GM23338 (cell line): Measurements from ENCODE around the gene AGBL4. TPM values are rescaled to one million over a fixed set of nuclear protein-coding genes. Genes with fewer than 3 reads are reported as not detected.

Source experiments
- ATAC-seq: fragments of 200-7000 bp; cut with Tn5 transposase; 3 replicates; pipeline ENCODE4 v1.9.1; 2020
- DNase-seq: peaks from one replicate; pipeline ENCODE4 v3.0.0-alpha.2; 2015; ENCODE audit warnings: low spot score
- H2AFZ ChIP-seq: fragments of 200-600 bp; sonication (generic); 2 replicates; pipeline ENCODE4 v1.8.0; 2016; ENCODE audit warnings: antibody characterized with exemption, mild to moderate bottlenecking, moderate library complexity
- H3F3A ChIP-seq: fragments of 200-600 bp; sonication (generic); replicated peaks from 2 replicates; pipeline ENCODE4 v1.8.0; 2017; ENCODE audit warnings: antibody characterized with exemption, mixed run types, low read depth
- H3K27ac ChIP-seq: fragments of 200-600 bp; sonication (generic); 2 replicates; pipeline ENCODE4 v1.6.1; 2016; ENCODE audit warnings: low read depth
- H3K27me3 ChIP-seq: fragments of 200-600 bp; sonication (generic); 2 replicates; pipeline ENCODE4 v1.8.0; 2016; ENCODE audit warnings: mild to moderate bottlenecking, mixed run types, moderate library complexity; ENCODE audit not compliant: insufficient read depth
- H3K36me3 ChIP-seq: fragments of 200-600 bp; sonication (generic); 2 replicates; pipeline ENCODE4 v1.8.0; 2016; ENCODE audit warnings: mild to moderate bottlenecking; ENCODE audit not compliant: insufficient read depth
- H3K4me1 ChIP-seq: fragments of 200-600 bp; sonication (generic); 2 replicates; pipeline ENCODE4 v1.8.0; 2016; ENCODE audit warnings: mild to moderate bottlenecking, moderate library complexity; ENCODE audit not compliant: insufficient read depth
- H3K4me2 ChIP-seq: fragments of 200-600 bp; sonication (generic); 2 replicates; pipeline ENCODE4 v1.7.1; 2017; ENCODE audit warnings: mixed run types
- H3K4me3 ChIP-seq: fragments of 200-600 bp; sonication (generic); 2 replicates; pipeline ENCODE4 v1.6.1; 2016; ENCODE audit warnings: mixed run types
- H3K79me2 ChIP-seq: fragments of 200-600 bp; sonication (generic); replicated peaks from 2 replicates; pipeline ENCODE4 v1.8.0; 2017; ENCODE audit warnings: mild to moderate bottlenecking; ENCODE audit not compliant: insufficient read depth
- H3K9me2 ChIP-seq: fragments of 200-600 bp; sonication (generic); 2 replicates; pipeline ENCODE4 v1.8.0; 2017; ENCODE audit not compliant: insufficient read depth
- H4K20me1 ChIP-seq: fragments of 200-600 bp; sonication (generic); replicated peaks from 2 replicates; pipeline ENCODE4 v1.8.0; 2017; ENCODE audit warnings: mild to moderate bottlenecking; ENCODE audit not compliant: insufficient read depth
- H3K27ac Mint-ChIP-seq: 2 replicates; pipeline ENCODE4 v1.8.0; 2020; ENCODE audit warnings: inconsistent platforms, mild to moderate bottlenecking, moderate library complexity, mixed read lengths
- H3K27me3 Mint-ChIP-seq: 3 replicates; pipeline ENCODE4 v1.8.0; 2022; ENCODE audit warnings: low read depth, mild to moderate bottlenecking, moderate library complexity, mixed read lengths, inconsistent platforms; ENCODE audit not compliant: insufficient read depth, poor library complexity
- H3K36me3 Mint-ChIP-seq: 3 replicates; pipeline ENCODE4 v1.8.0; 2021; ENCODE audit warnings: low read depth, mild to moderate bottlenecking, inconsistent platforms, moderate library complexity, mixed read lengths
- H3K4me1 Mint-ChIP-seq: 3 replicates; pipeline ENCODE4 v1.8.0; 2020; ENCODE audit warnings: mild to moderate bottlenecking, inconsistent platforms, mixed read lengths
- H3K4me3 Mint-ChIP-seq: 3 replicates; pipeline ENCODE4 v1.8.0; 2021; ENCODE audit warnings: moderate library complexity, mild to moderate bottlenecking, inconsistent platforms, mixed read lengths
- H3K9me3 Mint-ChIP-seq: 3 replicates; pipeline ENCODE4 v1.8.0; 2020; ENCODE audit warnings: moderate library complexity, mild to moderate bottlenecking, inconsistent platforms, mixed read lengths
- CREB1 ChIP-seq: fragments of 250-450 bp; sonication (Bioruptor Pico); IDR thresholded peaks from 2 replicates; pipeline ENCODE4 v1.5.0; 2020; ENCODE audit warnings: low read depth, mild to moderate bottlenecking, moderate library complexity
- EZH2 ChIP-seq: fragments of 200-600 bp; sonication (generic); IDR thresholded peaks from one replicate; pipeline ENCODE4 v1.8.0; 2017; ENCODE audit warnings: antibody characterized with exemption, mild to moderate bottlenecking, low read depth; ENCODE audit not compliant: unreplicated experiment
- EZH2phosphoT487 ChIP-seq: fragments of 200-600 bp; sonication (generic); IDR thresholded peaks from one replicate; pipeline ENCODE4 v1.8.1; 2018; ENCODE audit warnings: antibody characterized with exemption; ENCODE audit not compliant: unreplicated experiment
- JUNB ChIP-seq: IDR thresholded peaks from one replicate; pipeline ENCODE4 v1.6.1; 2016; ENCODE audit warnings: antibody characterized with exemption; ENCODE audit not compliant: unreplicated experiment
- NANOG ChIP-seq: IDR thresholded peaks from 2 replicates; pipeline ENCODE4 v1.6.1; 2016; ENCODE audit warnings: antibody characterized with exemption, borderline replicate concordance
- POLR2AphosphoS5 ChIP-seq: IDR thresholded peaks from 2 replicates; pipeline ENCODE4 v1.6.1; 2016; ENCODE audit warnings: antibody characterized with exemption, low read depth
- STAT1 ChIP-seq: IDR thresholded peaks from one replicate; pipeline ENCODE4 v1.6.1; 2016; ENCODE audit warnings: antibody characterized with exemption; ENCODE audit not compliant: unreplicated experiment
- ZNF114 ChIP-seq: fragments of 250-450 bp; sonication (Bioruptor Pico); IDR thresholded peaks from 2 replicates; pipeline ENCODE4 v1.5.0; 2020; ENCODE audit warnings: mild to moderate bottlenecking, moderate library complexity
- ZNF331 ChIP-seq: fragments of 250-450 bp; sonication (Bioruptor Pico); IDR thresholded peaks from 2 replicates; pipeline ENCODE4 v1.5.0; 2020; ENCODE audit warnings: low read depth, mild to moderate bottlenecking, moderate library complexity
- polyA plus RNA-seq: library from polyadenylated mRNA; unstranded; fragments of >200 nt; fragmentation: Nextera tagmentation; extraction: Ambion mirVana; gene quantifications from 2 replicates; pipeline ENCODE4 v1.2.1, GENCODE V29; 2016
- total RNA-seq: library from RNA; depleted of rRNA; stranded (reverse); fragments of >200 nt; shearing (Covaris generic); gene quantifications from 2 replicates; pipeline ENCODE4 v1.2.3, GENCODE V29; 2014
- TF ChIP-seq, protein P1 (sequence below), 2 experiments: fragments of 200-600 bp in 1 of 2; sonication (generic) in 1 of 2; conservative IDR thresholded peaks; 2 replicates each; pipeline versions ENCODE4 v1.5.1 to v1.6.1; 2016 to 2017; ENCODE audit warnings: antibody characterized with exemption in 2 of 2, low read depth in 2 of 2, mild to moderate bottlenecking in 2 of 2, moderate library complexity in 1 of 2
- TF ChIP-seq, protein P2 (sequence below): fragments of 250-450 bp; sonication (Bioruptor Pico); IDR thresholded peaks from 2 replicates; pipeline ENCODE4 v1.5.0; 2020; ENCODE audit warnings: mild to moderate bottlenecking, moderate library complexity
- TF ChIP-seq, protein P3 (sequence below): IDR thresholded peaks from one replicate; pipeline ENCODE4 v1.6.1; 2018; ENCODE audit warnings: antibody characterized with exemption; ENCODE audit not compliant: unreplicated experiment
- TF ChIP-seq, protein P4 (sequence below): IDR thresholded peaks from 2 replicates; pipeline ENCODE4 v1.6.1; 2016; ENCODE audit warnings: antibody characterized with exemption

Gene AGBL4
- total and polyA plus RNA-seq, 2 experiments from 2014 or later: 0.91 to 1.5 TPM

DNA sequence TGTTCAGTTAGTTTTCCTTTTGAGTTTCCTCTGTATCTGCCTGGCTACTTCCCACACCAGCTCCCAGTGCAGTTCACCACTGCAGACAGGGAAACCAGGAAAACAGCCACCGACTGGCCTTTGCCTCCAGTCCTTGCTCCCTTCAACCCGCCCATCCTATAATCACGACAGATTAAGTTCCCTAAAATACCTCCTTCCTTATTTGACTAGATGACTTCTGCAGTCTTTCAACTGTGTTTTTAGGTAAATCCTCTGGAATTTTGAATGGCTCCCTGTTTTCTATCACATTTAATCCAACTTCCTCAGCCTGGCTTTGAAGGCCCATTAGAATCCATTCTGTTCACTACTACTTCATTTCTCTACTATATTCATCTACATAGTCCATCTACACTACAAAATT is 1284.7 kb downstream of the AGBL4 start:
- Histone ChIP-seq H4K20me1 (no peaks in the 10 kb centered on the region), H3F3A (no peaks in the 10 kb centered on the region), H3K79me2 (no peaks in the 10 kb centered on the region), H3K9me2 (no peaks in the 10 kb centered on the region), H3K27me3 (no peaks in the 10 kb centered on the region), H3K4me3 (no peak overlapping the region), H3K27ac (no peak overlapping the region), H3K4me1 (peaks cover 6% of the 10 kb centered on the region; the same call in 1 of the 2 replicates), H3K36me3 (no peaks in the 10 kb centered on the region), H2AFZ (no peak overlapping the region), H3K4me2 (no peak overlapping the region)
- DNase-seq (no peak), ATAC-seq (no peak)
- TF ChIP-seq, protein P1, sequence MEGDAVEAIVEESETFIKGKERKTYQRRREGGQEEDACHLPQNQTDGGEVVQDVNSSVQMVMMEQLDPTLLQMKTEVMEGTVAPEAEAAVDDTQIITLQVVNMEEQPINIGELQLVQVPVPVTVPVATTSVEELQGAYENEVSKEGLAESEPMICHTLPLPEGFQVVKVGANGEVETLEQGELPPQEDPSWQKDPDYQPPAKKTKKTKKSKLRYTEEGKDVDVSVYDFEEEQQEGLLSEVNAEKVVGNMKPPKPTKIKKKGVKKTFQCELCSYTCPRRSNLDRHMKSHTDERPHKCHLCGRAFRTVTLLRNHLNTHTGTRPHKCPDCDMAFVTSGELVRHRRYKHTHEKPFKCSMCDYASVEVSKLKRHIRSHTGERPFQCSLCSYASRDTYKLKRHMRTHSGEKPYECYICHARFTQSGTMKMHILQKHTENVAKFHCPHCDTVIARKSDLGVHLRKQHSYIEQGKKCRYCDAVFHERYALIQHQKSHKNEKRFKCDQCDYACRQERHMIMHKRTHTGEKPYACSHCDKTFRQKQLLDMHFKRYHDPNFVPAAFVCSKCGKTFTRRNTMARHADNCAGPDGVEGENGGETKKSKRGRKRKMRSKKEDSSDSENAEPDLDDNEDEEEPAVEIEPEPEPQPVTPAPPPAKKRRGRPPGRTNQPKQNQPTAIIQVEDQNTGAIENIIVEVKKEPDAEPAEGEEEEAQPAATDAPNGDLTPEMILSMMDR (conservative IDR thresholded peaks at IDR 0.05; ENCODE audit: low read depth in 2 of 2): no peak
- TF ChIP-seq ZNF331 (no peak), POLR2AphosphoS5 (no peak), ZNF114 (CRISPR knock-in tag) (no peak), NANOG (no peak), STAT1 (no peak), JUNB (no peak), CREB1 (CRISPR knock-in tag) (no peak), EZH2phosphoT487 (no peak), EZH2 (no peak)
- TF ChIP-seq, protein P2, sequence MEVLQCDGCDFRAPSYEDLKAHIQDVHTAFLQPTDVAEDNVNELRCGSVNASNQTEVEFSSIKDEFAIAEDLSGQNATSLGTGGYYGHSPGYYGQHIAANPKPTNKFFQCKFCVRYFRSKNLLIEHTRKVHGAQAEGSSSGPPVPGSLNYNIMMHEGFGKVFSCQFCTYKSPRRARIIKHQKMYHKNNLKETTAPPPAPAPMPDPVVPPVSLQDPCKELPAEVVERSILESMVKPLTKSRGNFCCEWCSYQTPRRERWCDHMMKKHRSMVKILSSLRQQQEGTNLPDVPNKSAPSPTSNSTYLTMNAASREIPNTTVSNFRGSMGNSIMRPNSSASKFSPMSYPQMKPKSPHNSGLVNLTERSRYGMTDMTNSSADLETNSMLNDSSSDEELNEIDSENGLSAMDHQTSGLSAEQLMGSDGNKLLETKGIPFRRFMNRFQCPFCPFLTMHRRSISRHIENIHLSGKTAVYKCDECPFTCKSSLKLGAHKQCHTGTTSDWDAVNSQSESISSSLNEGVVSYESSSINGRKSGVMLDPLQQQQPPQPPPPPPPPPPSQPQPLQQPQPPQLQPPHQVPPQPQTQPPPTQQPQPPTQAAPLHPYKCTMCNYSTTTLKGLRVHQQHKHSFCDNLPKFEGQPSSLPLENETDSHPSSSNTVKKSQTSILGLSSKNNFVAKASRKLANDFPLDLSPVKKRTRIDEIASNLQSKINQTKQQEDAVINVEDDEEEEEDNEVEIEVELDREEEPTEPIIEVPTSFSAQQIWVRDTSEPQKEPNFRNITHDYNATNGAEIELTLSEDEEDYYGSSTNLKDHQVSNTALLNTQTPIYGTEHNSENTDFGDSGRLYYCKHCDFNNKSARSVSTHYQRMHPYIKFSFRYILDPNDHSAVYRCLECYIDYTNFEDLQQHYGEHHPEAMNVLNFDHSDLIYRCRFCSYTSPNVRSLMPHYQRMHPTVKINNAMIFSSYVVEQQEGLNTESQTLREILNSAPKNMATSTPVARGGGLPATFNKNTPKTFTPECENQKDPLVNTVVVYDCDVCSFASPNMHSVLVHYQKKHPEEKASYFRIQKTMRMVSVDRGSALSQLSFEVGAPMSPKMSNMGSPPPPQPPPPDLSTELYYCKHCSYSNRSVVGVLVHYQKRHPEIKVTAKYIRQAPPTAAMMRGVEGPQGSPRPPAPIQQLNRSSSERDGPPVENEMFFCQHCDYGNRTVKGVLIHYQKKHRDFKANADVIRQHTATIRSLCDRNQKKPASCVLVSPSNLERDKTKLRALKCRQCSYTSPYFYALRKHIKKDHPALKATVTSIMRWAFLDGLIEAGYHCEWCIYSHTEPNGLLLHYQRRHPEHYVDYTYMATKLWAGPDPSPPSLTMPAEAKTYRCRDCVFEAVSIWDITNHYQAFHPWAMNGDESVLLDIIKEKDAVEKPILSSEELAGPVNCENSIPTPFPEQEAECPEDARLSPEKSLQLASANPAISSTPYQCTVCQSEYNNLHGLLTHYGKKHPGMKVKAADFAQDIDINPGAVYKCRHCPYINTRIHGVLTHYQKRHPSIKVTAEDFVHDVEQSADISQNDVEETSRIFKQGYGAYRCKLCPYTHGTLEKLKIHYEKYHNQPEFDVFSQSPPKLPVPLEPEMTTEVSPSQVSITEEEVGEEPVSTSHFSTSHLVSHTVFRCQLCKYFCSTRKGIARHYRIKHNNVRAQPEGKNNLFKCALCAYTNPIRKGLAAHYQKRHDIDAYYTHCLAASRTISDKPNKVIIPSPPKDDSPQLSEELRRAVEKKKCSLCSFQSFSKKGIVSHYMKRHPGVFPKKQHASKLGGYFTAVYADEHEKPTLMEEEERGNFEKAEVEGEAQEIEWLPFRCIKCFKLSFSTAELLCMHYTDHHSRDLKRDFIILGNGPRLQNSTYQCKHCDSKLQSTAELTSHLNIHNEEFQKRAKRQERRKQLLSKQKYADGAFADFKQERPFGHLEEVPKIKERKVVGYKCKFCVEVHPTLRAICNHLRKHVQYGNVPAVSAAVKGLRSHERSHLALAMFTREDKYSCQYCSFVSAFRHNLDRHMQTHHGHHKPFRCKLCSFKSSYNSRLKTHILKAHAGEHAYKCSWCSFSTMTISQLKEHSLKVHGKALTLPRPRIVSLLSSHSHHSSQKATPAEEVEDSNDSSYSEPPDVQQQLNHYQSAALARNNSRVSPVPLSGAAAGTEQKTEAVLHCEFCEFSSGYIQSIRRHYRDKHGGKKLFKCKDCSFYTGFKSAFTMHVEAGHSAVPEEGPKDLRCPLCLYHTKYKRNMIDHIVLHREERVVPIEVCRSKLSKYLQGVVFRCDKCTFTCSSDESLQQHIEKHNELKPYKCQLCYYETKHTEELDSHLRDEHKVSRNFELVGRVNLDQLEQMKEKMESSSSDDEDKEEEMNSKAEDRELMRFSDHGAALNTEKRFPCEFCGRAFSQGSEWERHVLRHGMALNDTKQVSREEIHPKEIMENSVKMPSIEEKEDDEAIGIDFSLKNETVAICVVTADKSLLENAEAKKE: no peak
- TF ChIP-seq, protein P3, sequence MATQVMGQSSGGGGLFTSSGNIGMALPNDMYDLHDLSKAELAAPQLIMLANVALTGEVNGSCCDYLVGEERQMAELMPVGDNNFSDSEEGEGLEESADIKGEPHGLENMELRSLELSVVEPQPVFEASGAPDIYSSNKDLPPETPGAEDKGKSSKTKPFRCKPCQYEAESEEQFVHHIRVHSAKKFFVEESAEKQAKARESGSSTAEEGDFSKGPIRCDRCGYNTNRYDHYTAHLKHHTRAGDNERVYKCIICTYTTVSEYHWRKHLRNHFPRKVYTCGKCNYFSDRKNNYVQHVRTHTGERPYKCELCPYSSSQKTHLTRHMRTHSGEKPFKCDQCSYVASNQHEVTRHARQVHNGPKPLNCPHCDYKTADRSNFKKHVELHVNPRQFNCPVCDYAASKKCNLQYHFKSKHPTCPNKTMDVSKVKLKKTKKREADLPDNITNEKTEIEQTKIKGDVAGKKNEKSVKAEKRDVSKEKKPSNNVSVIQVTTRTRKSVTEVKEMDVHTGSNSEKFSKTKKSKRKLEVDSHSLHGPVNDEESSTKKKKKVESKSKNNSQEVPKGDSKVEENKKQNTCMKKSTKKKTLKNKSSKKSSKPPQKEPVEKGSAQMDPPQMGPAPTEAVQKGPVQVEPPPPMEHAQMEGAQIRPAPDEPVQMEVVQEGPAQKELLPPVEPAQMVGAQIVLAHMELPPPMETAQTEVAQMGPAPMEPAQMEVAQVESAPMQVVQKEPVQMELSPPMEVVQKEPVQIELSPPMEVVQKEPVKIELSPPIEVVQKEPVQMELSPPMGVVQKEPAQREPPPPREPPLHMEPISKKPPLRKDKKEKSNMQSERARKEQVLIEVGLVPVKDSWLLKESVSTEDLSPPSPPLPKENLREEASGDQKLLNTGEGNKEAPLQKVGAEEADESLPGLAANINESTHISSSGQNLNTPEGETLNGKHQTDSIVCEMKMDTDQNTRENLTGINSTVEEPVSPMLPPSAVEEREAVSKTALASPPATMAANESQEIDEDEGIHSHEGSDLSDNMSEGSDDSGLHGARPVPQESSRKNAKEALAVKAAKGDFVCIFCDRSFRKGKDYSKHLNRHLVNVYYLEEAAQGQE: no peak
- TF ChIP-seq, protein P4, sequence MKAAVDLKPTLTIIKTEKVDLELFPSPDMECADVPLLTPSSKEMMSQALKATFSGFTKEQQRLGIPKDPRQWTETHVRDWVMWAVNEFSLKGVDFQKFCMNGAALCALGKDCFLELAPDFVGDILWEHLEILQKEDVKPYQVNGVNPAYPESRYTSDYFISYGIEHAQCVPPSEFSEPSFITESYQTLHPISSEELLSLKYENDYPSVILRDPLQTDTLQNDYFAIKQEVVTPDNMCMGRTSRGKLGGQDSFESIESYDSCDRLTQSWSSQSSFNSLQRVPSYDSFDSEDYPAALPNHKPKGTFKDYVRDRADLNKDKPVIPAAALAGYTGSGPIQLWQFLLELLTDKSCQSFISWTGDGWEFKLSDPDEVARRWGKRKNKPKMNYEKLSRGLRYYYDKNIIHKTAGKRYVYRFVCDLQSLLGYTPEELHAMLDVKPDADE: no peak
- Mint-ChIP-seq H3K4me3 (no peak overlapping the region), H3K27ac (no peak overlapping the region), H3K4me1 (peaks cover 19% of the 10 kb centered on the region), H3K27me3 (no peaks in the 10 kb centered on the region), H3K36me3 (peaks cover 5% of the 10 kb centered on the region; the same call in 2 of the 3 replicates), H3K9me3 (no peaks in the 10 kb centered on the region)
